Rectal smooth muscle tissue (tissue), 1 donor: Measurements from ENCODE around the gene TNFRSF1B.

Source experiments
- H3K27ac ChIP-seq: one replicate; pipeline ENCODE4 v1.7.0; 2013; ENCODE audit warnings: low read depth, low read length, inconsistent platforms
- H3K27me3 ChIP-seq: one replicate; pipeline ENCODE4 v1.7.0; 2013; ENCODE audit warnings: low read length; ENCODE audit not compliant: control insufficient read depth, insufficient read depth
- H3K36me3 ChIP-seq: one replicate; pipeline ENCODE4 v1.7.0; 2013; ENCODE audit warnings: low read length; ENCODE audit not compliant: control insufficient read depth, insufficient read depth
- H3K4me1 ChIP-seq: one replicate; pipeline ENCODE4 v1.7.0; 2013; ENCODE audit warnings: low read length; ENCODE audit not compliant: control insufficient read depth, insufficient read depth
- H3K4me3 ChIP-seq: one replicate; pipeline ENCODE4 v1.7.0; 2013; ENCODE audit warnings: low read length
- H3K9ac ChIP-seq: one replicate; pipeline ENCODE4 v1.7.0; 2013; ENCODE audit warnings: low read length

The TNFRSF1B gene

DNA sequence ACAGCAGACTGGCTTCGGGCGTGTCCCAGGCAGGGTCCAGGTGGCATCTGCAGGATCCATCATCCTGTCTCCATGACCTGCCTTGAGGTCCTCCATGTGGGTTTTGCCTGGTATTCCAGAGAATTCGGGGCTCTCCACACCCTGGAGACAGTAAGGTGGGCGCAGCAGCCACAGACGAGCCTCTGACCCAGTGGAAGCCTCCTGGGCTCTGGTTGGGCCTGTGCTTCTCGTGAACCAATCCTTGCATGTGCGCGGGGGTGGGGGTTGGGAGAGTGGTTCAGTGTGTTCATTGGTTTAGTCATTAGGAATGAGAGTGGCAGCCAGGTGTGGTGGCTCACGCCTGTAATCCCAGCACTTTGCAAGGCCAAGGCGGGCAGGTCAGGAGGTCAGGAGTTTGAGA lies 32.1 kb upstream of the TNFRSF1B start:
- Histone ChIP-seq H3K9ac (no peak overlapping the region), H3K36me3 (no peaks in the 10 kb centered on the region), H3K4me1 (no peaks in the 10 kb centered on the region), H3K27me3 (no peaks in the 10 kb centered on the region), H3K27ac (no peak overlapping the region), H3K4me3 (no peak overlapping the region)

DNA sequence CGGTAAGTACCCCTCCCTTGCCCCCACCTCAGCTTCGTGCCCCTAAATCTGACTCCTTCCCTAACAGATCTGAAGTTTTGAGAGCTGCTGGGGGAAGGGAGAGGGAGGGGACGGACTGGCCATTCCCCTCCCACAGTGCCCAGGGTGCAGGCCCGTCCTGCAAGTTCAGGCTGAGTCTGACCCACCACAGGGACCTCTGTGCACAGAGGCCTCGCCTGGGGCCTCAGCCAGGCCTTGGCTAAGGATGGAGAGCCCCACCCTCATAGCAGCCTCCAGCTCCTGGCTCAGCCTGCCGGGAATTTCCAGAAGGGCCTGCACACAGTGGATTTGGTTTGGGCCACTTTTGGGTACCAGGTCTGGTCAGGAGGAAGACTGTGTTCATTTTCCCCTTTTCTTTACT lies 31.2 kb upstream of the TNFRSF1B start:
- Histone ChIP-seq H3K36me3 (no peaks in the 10 kb centered on the region), H3K27ac (no peak overlapping the region), H3K27me3 (no peaks in the 10 kb centered on the region), H3K9ac (no peak overlapping the region), H3K4me3 (no peak overlapping the region), H3K4me1 (no peaks in the 10 kb centered on the region)

DNA sequence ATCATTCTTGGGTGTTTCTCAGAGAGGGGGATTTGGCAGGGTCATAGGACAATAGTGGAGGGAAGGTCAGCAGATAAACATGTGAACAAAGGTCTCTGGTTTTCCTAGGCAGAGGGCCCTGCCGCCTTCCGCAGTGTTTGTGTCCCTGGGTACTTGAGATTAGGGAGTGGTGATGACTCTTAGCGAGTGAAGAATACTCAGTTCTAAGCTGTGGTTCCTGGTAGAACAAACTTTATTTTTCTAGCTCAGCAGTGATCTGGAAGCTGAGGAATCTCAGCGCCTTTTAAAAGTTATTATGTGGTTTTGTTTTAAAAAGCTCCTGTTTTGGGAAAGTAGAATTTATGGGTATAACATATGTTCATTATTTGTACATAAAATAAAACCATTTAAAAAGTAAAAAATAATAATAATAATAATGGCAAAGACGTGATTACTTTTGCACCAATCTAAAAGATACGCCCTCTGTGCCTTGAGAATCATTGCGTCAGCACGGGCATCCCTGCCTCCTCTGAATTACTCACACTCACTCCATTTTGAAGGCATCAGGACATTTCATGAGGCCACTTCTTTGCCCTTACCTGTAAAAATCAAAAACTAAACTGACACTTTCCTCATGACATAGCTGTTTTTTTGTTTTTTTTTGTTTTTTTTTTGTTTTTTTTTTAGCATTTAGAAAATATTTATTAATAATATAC lies 29.7 kb upstream of the TNFRSF1B start:
- no peak overlapping the region for H3K4me3 ChIP-seq
- H3K27ac ChIP-seq, result no peak overlapping the region
- no peak overlapping the region for H3K9ac ChIP-seq
- no peaks in the 10 kb centered on the region for H3K4me1 ChIP-seq
- H3K27me3 ChIP-seq, result no peaks in the 10 kb centered on the region
- H3K36me3 ChIP-seq, result no peaks in the 10 kb centered on the region

DNA sequence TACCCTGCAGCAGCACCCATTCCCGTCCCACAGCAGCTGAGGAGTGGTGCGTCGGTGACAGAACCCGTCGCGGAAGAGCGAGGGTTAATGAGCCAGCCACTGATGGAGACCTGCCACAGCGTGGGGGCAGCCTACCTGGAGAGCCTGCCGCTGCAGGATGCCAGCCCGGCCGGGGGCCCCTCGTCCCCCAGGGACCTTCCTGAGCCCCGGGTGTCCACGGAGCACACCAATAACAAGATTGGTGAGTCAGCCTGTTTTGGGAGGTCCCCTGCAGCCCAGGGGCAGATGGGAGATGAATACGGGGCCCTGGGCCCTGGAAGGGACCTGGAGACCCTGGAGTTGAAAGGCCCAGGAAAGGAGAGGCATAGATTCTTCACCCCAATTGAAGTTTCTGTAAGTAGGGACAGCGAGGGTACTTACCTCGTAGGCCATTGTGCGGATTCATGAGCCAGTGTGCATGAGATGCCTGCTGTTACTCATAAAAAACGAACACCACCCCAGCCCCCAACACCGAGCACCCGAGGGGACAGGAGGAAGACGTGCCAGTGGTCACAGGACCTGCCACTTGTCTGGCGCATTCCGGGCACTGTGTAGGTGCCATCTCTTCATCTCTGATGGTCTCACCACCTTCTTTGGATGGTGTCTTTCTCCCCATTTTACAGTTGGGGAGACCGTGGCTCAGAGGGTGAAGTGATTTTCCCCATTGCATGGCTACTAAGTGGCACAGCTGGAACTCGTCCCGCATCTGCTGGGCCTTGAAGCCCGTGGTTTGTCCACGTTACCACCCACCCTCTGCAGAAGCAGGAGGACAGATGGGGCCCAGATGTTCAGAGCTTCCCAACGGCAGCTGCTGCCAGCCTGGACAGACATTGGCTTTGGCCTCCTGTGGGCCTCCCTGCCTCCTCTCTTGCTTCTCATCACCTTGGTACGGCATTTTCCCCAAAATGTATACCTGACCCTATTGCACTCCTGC lies 28.3 kb upstream of the TNFRSF1B start:
- H3K4me1 ChIP-seq, result no peaks in the 10 kb centered on the region

DNA sequence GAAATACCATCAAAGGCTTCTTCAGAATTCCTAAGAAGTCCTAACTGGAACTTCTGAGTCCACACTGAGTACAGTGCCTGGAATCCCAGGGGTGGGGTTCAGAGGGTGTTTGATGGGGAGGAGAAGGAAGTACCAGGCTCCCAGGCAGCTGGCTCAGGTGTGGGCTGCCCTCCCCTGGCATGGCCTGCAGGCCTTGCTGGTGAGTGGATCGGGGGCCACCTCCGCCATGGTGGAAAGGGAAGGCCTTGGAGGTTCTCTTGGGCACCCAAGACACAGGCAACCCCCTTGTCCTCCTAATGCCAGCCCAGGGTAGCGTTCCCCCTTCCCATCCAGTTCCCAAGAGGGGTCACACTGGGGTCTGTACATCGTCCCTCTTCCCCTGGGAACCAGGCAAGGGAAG lies 26.8 kb upstream of the TNFRSF1B start:
- Histone ChIP-seq H3K27ac (no peak overlapping the region), H3K9ac (no peak overlapping the region), H3K4me3 (no peak overlapping the region), H3K27me3 (no peaks in the 10 kb centered on the region), H3K36me3 (no peaks in the 10 kb centered on the region), H3K4me1 (no peaks in the 10 kb centered on the region)

More for the DNA sequence above, 28.3 kb upstream of the TNFRSF1B start:
- Histone ChIP-seq H3K27ac (no peak overlapping the region), H3K9ac (no peak overlapping the region), H3K27me3 (no peaks in the 10 kb centered on the region), H3K4me3 (no peak overlapping the region), H3K36me3 (no peaks in the 10 kb centered on the region)

DNA sequence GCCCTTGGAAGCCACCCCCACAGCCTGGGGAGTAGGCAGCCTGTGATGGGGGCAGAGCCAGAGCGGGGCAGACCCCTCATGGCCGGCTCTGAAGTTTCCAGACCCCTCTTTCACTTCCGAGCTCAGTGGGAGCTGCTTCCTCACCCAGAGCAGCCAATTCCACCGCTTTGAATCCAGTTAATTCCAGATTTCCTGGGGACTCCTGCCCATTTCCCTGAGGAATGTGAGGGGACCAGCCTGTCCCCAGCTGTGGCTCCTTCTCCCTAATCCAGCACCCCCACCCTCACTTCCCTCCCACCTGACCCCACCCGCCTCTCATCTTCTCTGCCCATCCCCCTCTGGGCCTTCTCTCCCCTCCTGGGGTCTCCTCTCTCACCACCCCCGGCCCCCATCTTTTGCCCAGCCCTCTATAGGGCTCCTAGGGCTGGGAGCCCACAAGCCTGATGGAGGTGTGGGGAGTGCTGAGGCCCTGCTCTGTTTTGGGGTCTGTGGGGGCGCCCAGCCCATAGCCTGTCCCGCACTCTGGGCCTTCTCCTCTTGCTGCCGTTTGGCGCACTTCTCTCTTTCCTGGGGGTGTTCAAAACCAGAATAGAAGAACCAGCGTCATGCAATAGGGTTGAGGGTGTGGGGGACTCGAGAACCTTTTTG lies 26.2 kb upstream of the TNFRSF1B start:
- no peak overlapping the region for H3K9ac ChIP-seq
- H3K27ac ChIP-seq, result no peak overlapping the region
- no peaks in the 10 kb centered on the region for H3K36me3 ChIP-seq
- no peaks in the 10 kb centered on the region for H3K27me3 ChIP-seq
- no peaks in the 10 kb centered on the region for H3K4me1 ChIP-seq
- no peak overlapping the region for H3K4me3 ChIP-seq

DNA sequence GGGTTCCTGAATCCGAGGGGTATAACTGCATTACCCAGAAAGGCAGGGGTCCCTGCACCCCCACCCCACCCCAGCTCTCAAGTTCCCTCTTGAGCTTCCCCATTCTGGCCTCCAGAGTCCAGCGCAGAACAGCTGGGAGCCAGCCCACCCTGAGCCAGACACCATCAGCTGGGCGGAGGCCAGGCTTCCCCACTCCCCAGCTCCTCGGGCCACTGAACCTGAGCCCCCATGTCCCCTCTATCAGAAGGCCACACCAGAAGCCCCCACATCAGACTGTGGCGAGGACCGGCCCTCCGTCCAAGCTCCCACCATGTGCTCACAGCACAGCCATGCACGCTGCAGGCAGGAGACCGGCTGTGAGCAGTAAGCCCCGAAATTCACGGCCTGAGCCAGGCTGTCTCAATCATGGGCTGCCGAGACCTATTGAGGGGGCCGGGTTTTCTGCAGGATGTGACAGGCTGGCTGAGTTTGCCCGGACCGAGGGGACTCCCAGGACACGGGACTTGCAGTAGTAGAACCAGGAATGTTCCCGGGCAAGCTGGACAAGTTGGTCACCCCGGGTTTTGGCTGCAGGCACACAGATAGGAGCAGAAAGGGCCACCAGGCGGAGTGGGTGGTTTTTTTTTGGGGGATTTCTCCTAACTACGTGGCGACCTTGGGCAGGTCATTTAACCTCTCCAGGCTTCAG lies 25.5 kb upstream of the TNFRSF1B start:
- H3K4me3 ChIP-seq, result no peak overlapping the region
- H3K27me3 ChIP-seq, result no peaks in the 10 kb centered on the region
- no peaks in the 10 kb centered on the region for H3K36me3 ChIP-seq
- no peak overlapping the region for H3K9ac ChIP-seq
- H3K4me1 ChIP-seq, result no peaks in the 10 kb centered on the region
- no peak overlapping the region for H3K27ac ChIP-seq

DNA sequence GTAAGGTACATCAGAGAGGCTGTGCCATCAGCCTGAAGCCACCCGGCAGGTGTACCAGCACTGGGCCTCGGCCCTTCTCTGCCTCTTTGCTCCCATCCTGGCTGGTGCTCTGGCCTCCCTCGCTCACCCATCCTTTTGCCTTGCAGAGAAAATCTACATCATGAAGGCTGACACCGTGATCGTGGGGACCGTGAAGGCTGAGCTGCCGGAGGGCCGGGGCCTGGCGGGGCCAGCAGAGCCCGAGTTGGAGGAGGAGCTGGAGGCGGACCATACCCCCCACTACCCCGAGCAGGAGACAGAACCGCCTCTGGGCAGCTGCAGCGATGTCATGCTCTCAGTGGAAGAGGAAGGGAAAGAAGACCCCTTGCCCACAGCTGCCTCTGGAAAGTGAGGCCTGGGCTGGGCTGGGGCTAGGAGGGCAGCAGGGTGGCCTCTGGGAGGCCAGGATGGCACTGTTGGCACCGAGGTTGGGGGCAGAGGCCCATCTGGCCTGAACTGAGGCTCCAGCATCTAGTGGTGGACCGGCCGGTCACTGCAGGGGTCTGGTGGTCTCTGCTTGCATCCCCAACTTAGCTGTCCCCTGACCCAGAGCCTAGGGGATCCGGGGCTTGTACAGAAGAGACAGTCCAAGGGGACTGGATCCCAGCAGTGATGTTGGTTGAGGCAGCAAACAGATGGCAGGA lies 24.5 kb upstream of the TNFRSF1B start:
- Histone ChIP-seq H3K36me3 (no peaks in the 10 kb centered on the region), H3K4me3 (no peak overlapping the region), H3K27ac (no peak overlapping the region), H3K9ac (no peak overlapping the region), H3K27me3 (no peaks in the 10 kb centered on the region), H3K4me1 (no peaks in the 10 kb centered on the region)

DNA sequence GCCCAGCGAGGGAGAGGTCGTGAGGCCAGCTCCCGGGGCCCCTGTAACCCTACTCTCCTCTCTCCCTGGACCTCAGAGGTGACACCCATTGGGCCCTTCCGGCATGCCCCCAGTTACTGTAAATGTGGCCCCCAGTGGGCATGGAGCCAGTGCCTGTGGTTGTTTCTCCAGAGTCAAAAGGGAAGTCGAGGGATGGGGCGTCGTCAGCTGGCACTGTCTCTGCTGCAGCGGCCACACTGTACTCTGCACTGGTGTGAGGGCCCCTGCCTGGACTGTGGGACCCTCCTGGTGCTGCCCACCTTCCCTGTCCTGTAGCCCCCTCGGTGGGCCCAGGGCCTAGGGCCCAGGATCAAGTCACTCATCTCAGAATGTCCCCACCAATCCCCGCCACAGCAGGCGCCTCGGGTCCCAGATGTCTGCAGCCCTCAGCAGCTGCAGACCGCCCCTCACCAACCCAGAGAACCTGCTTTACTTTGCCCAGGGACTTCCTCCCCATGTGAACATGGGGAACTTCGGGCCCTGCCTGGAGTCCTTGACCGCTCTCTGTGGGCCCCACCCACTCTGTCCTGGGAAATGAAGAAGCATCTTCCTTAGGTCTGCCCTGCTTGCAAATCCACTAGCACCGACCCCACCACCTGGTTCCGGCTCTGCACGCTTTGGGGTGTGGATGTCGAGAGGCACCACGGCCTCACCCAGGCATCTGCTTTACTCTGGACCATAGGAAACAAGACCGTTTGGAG lies 23.7 kb upstream of the TNFRSF1B start:
- Histone ChIP-seq H3K9ac (no peak overlapping the region), H3K4me1 (no peaks in the 10 kb centered on the region), H3K27ac (no peak overlapping the region), H3K4me3 (no peak overlapping the region), H3K36me3 (no peaks in the 10 kb centered on the region), H3K27me3 (no peaks in the 10 kb centered on the region)

DNA sequence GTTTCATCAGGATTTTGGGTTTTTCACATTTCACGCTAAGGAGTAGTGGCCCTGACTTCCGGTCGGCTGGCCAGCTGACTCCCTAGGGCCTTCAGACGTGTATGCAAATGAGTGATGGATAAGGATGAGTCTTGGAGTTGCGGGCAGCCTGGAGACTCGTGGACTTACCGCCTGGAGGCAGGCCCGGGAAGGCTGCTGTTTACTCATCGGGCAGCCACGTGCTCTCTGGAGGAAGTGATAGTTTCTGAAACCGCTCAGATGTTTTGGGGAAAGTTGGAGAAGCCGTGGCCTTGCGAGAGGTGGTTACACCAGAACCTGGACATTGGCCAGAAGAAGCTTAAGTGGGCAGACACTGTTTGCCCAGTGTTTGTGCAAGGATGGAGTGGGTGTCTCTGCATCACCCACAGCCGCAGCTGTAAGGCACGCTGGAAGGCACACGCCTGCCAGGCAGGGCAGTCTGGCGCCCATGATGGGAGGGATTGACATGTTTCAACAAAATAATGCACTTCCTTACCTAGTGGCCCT lies 23.1 kb upstream of the TNFRSF1B start:
- H3K27me3 ChIP-seq, result no peaks in the 10 kb centered on the region
- no peak overlapping the region for H3K9ac ChIP-seq
- H3K36me3 ChIP-seq, result no peaks in the 10 kb centered on the region
- H3K27ac ChIP-seq, result no peak overlapping the region
- no peaks in the 10 kb centered on the region for H3K4me1 ChIP-seq
- no peak overlapping the region for H3K4me3 ChIP-seq

DNA sequence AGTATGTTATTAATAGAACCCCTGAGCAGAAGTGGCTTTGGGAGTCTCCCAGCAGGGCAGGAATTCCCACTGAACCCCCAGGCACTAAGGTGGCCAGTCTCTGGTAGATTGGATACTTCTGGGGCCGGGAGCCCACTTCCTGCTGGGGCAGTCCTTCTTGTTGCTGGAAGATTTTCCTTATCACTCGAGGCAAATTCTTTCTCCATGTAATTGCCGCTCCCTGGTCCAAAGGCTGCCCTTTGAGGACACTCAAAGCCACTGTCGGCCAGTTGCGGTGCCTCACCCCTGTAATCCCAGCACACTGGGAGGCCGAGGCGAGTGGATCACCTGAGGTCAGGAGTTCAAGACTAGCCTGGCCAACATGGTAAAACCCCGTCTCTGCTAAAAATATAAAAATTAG lies 22.6 kb upstream of the TNFRSF1B start:
- H3K4me1 ChIP-seq, result no peaks in the 10 kb centered on the region
- H3K4me3 ChIP-seq, result no peak overlapping the region
- H3K27ac ChIP-seq, result no peak overlapping the region
- H3K9ac ChIP-seq, result no peak overlapping the region
- no peaks in the 10 kb centered on the region for H3K27me3 ChIP-seq
- no peaks in the 10 kb centered on the region for H3K36me3 ChIP-seq
